Ramos (cell line): ENCODE results near the gene CCDC28A.
"Not testable (repeated sequence)": the region's sequence is repeated elsewhere in the genome, so short reads cannot be mapped to it uniquely, and the experiment has no call there.

Source experiments
- in situ Hi-C: fragments of 300-500 bp; cut with MboI; formaldehyde crosslinking; loops from one replicate; pipeline ENCODE4 v1.14.3; 2022; ENCODE audit warnings: low sequenced_read_pairs; ENCODE audit not compliant: unreplicated experiment

The CCDC28A gene

DNA sequence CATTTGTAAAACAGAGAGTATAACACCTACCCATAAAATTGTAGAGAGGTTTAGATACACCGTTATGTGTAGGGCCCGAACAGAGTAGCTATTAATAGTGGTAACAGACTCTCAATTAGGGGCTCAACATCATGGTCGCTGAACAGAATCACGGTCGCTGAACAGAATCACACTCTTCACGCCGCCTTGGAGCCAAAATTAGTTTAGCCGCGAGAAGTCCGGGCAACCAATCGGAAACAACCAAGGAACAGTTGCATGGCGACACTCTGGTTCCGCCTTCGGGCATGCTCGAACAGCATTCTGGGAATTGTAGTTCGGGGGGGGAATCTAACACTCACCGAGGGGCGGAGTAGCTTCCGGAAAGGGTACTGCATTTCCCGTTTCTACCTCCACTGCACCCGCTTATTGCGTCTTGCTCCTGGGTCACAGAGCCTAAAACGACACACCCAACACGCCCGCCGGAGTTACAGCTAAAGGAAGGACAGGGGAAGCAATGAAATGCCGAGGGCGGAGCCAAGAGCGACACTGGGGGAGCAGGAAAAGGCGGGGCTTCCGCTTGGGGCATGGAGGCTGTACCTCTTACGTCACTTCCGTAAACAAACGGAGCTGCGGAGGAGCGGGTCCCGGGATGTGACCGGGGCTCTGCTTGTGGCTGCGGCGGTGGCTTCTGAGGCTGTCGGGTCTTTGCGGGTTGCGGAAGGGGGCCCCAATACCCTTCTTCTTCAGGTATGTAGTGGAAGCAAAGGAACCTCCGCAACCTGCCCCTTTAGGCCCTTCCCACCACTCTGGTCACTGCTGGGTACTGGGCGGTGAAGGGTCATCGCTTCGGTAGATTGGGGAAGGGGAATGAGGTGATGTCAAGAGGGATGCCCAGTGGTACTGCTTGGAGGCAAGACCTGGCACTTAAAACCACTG is at the start of gene CCDC28A:
Gene CCDC28A, plus strand, starts transcription at position 593 of the 915 bp plus-strand sequence. CDS start 2,352 bp downstream, outside the sequence.
- in situ Hi-C loops: no loop called here

DNA sequence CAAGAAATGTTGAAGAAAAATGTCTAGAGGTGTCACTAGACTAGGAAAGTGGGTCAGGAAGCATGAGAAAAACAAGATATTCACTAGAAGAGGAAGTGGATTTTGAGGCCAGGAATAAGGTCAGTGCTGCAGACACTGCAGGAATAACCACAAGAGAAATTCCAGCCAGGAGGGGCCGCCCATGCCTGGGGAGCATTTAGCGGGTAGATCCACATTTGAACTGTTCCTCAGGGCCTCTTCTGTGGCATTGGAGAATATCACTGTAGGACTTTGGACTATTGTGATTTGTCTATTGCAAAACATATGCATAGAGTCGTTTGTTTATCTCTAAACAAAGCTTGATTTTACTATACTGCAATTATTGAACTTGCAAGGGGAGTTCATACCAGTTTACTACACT is 49.6 kb upstream of the CCDC28A start:
- in situ Hi-C loops: no loop called here

DNA sequence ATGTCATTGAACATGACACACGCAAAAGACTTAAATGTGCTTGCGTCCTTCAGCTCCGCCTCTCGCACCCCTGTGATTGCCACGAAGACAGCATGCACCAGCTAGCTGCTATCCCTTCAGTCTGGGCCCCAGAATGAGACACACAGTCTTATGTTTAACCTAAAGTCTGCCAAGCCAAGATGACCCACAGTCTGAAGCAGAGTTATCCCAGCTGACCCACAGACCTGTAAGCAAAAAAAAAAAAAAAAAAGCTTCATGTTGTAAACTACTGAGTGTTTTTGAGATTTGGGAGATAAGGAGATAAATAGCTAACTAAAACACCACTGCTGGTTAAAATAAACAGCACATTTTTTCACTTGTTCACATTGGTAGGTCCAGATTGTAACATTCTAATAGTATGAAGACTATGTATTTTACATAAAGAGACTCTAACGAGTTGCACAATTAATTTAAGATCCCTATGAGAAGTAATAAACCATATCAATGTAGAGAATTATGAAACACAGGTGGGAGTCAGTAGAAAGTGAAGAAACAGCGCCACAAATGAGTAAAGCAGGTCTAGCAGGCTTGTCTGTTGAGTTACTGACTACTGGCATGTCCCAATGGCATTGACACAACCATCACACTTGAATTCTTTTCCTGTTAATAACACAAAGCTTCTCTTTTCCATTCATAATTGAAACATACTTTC is 47.4 kb upstream of the CCDC28A start:
- in situ Hi-C loops: no loop called here

DNA sequence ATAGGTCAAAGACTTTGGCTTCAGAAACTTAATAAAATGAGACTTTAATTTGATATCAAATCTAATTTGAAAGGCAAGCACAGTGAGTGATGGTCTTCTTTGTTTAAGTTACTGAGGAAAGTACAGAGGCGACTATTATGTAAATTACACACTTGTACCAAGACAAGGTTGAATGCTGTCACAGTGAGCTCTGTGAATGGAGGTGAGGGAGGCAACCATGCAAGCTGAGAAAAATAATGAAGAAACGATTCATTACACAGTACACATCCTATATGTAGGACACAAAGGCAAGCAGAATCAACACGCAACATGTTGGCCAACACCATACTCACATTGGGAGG is 46.8 kb upstream of the CCDC28A start:
- in situ Hi-C loops: no loop called here

DNA sequence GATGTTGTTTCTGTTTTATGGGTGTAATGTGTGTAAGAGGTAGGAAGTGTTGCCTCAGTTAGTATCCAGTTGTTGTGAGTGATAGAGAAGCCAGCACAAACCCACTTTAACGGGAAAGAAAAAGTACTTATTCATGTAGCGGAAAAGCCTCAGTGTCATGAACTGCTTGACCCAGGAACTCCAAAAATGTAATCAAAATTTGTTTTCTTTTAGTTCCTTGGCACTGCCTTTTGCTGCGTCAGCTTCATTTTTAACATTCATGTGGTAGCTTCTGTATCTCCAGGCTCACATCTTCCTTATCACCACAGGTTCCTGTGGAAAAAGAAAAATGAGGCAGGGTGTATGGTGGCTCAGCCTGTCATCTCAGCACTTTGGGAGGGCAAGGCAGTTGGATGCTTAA is 46.4 kb upstream of the CCDC28A start:
- in situ Hi-C loops: no loop called here

DNA sequence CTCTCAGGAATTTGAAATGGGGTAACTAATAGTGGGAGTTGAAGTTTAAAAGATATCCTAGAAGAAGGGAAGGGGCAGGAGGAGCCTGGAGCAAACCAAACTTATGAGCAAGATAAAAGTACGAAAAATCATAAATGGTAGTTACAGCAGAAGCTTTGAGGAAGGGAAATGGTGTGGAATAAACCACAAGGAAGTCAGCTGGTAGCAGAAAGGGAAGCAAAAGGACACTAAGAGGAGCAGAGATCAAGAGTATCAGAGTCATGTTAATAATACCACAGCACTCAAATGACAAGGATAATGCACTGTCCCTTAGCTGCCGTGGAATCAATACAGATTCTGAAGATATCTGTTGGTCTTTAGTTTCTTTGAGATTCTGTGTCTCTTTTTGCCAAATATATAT is 44.9 kb upstream of the CCDC28A start:
- in situ Hi-C loops: no loop called here

DNA sequence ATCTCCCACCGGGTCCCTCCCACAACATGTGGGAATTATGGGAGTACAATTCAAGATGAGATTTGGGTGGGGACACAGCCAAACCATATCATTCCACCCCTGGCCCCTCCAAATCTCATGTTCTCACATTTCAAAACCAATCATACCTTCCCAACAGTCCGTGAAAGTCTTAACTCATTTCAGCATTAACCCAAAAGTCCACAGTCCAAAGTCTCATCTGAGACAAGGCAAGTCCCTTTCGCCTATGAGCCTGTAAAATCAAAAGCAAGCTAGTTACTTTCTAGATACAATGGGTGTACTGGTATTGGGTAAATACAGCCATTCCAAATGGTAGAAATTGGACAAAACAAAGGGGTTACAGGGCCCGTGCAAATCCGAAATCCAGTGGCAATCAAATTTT is 43.5 kb upstream of the CCDC28A start:
- in situ Hi-C loops: not testable (repeated sequence)

DNA sequence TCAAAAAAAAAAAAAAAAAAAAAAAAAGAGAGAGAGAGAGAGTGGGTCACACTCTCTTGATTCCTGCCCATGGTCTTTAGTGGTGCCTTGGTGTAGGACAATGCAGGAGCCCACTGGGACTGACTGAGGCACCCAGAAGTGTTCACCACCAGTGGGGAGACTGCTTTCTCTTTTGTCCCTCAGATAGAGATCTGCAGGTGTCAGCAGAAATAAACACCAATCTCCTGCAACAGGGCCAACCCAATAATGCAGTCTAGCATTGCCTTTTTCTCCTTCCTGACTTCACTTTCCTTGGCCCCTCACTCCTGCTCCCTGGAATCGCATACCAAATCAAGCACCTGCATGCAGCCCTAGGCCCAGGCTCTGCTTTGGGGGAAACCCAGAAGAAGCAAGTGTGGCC is 39.0 kb upstream of the CCDC28A start:
- in situ Hi-C loops: no loop called here

DNA sequence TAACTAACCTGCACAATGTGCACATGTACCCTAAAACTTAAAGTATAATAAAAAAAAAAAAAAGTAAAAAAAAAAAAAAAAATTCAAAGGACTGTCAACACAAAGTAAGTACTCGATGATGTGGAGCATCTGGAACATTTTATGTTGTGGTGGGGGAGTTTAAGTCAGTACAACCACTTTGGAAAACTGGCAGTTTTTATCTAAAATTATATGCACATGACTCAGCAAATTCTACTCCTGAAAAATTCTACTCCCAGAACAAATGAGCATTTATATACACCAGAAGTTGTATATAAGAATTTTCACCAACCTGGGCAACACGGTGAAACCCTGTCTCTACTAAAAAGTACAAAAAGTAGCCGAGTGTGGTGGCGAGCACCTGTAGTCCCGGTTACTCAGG is 36.9 kb upstream of the CCDC28A start:
- in situ Hi-C loops: no loop called here

DNA sequence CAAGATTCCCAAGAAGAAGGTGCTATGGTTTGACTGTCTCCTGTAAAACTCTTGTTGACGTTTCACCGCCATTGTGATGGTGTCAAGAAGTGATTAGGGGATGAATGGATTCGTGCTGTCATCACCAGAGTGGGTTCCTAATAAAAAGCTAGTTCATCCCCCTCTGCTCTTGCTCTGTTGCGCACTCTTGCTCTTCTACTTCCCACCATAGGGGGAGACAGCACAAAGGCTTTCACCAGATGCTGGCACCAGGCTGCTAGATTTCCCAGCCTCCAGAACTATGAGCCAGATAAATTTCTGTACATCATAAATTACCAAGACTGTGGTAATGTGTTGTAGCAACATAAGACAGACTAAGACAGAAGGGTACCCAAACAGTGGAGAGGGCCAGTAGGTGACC is 21.6 kb upstream of the CCDC28A start:
- in situ Hi-C loops: no loop called here

DNA sequence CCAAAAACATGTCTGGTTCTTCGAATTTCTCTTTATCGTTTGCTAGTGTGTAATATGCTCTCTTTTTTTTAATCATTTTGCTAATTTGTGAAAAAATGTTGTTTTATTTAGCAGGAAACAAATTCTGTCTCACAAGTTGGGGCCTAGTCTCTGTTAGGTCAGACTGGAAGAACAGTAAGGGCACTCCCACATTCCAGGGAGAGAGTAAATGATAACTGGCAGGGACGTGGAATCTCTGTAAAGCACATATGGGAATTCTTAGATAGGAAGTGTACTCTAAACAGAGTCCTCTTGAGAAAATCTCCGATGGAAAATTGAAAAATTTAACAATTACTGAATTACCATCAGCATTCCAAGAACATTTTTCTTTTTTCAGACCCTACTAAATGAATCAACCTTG is 16.4 kb upstream of the CCDC28A start:
- in situ Hi-C loops: no loop called here

DNA sequence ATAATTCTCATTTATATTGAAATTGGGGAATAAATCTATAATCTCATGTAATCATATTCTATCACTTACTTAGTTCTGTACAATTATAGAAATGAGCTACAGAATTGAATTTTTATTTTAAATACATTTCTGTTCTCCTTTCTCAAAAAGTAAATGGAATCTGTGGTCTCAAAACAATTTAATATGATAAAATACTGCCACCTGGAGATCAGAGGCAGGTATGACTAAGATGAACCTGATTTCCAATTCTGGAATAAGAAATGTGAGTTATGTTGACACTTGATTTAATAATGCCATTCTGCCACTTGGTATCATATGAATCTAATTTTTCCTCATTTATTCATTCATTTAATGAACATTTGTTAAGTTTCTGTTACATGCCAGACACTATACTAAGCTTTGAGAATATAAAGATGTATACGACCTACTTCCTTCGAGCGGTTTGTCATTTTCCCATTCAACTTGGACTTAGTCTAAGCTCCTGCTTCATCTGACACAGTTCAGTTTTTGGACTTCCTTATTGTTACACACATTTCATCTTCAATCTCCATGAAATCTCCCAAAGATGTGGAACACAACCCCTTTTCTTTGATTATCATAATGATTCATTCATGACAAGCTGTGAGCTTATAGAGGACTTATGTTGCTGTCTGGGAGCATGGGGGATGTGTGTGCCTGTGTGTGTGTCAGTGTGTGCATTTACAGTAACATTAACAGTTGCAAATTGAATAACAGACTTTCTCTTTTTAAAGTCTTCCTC is 7.5 kb upstream of the CCDC28A start:
- in situ Hi-C loops: loop anchor here (10.0 kb wide), 1 partner anchor 651 kb away; no protein-coding TSS in a partner anchor

DNA sequence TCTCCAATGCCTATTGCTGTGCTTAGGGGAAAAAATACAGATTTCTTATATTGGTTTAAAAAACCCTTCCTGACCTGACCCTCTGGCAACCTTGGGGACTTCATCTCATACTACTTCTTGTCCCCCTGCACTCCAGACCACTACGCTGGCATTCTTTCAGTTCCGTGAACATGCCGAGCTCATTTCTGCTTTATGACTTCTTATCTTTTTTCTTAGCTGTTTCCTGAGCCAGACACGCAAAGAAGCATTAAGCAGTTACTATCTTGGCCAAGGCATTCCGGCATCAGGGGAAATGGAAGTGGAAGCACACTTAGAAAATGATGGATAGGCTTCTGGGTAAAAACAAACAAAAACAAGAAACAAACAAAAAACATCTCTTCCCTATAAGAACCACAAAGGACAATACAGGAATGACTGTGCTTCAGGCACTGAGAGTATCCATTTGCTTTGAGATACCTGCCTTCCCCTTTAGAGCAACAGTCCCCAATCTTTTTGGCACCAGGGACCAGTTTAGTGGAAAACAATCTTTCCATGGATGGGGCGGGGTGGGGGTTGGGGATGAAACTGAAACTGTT is 4.4 kb upstream of the CCDC28A start:
- in situ Hi-C loops: loop anchor here (10.0 kb wide), 1 partner anchor 654 kb away; no protein-coding TSS in a partner anchor

DNA sequence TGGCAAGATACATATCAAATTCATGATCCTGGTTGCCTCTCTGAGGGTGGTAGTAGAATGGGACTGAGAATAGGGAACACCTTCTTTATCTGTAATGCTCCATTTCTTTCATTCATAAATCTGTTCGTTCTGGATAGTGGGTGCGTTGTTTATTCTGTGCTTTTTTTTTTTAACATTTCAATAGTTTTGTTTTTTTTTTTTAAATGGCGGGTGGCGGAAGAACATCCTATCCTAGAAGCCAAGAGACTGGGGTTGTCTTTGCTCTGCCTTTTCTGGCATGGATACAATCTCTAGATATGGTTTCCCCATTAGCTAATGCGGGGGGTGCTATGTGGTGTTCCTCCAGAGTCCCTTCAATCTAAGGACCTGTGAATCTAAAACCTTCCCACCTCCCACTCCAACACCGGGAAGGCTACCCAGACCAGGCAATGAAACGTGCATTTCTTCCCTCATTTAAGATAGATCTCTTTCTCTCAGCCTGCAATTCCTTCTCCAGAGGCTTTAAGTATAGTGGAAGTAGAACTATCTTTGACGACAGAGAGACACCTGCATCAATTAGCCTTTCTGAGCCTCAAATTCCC is 883 bp upstream of the CCDC28A start:
- in situ Hi-C loops: no loop called here

DNA sequence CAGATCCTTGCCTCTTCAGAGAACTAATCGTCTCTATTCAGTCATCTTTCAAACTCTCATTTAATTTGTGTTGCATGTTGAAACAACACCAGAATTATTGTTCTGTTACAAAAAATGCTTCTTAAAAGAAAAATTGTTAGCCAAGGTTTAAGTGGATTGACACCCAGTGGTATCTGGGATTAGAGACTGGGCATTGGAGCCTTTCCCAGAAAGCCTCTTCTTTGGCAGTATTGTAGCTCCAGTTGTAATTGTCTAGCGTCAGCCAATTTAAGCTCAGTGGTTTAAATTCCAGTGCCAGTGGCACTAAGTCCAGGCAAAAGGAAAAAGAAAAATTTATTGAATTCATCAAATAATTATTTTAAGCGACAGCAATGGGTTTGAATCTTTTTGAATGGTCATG is 801 bp downstream of the CCDC28A start:
- in situ Hi-C loops: no loop called here

DNA sequence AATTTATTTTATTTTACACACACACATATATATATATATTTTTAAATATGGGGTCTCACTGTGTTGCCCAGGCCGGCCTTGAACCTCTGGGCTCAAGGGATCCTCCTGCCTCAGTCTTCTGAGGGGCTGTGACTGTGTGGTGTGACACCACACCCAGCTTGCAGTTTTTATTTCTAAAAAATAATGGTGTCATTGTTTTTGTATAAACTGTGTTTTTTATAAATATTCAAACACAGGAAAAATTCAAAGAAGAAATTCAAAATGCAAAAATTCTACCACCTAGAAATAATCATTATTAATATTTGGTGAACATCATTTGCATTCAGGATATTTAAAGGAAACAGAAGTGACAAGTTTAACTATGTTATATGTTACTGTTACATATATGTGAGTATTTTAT is 3.1 kb downstream of the CCDC28A start:
- in situ Hi-C loops: no loop called here

DNA sequence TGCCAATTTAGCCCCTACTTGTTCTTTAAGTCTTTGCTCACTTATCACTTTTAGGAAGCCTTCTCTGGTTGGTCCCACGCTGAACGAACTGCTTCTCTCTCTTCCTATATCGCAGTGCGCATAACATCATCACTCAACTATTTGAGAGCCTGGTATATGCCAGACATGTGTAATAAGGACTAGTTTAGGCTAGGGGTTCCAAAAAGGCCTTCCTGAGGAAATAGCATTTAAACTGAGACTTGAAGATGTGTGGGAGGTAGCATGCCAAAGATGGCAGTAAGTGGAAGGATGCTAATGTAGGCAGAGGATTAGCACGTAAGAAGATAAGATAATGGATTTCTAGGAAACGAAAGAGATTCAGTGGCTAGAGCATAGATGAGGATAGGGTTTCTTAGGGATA is 4.8 kb downstream of the CCDC28A start:
- in situ Hi-C loops: no loop called here

DNA sequence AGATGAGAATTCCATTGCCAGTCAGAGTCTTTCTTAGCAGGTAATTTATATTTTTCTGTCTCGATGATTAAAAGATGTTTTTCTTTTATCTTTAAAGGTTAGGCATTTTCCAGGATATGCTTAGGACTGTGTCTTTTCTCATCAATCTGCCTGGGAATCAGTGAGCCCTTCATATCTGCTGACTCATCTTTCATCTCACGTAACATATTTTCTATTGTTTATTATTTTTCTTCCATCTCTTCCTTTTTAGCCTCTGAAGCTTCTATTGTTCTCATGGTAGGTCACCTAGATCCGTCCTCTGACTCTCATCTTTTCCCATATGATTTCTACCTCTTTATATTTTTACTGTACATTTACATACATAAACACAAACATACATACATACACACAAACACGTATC is 8.7 kb downstream of the CCDC28A start:
- in situ Hi-C loops: no loop called here

DNA sequence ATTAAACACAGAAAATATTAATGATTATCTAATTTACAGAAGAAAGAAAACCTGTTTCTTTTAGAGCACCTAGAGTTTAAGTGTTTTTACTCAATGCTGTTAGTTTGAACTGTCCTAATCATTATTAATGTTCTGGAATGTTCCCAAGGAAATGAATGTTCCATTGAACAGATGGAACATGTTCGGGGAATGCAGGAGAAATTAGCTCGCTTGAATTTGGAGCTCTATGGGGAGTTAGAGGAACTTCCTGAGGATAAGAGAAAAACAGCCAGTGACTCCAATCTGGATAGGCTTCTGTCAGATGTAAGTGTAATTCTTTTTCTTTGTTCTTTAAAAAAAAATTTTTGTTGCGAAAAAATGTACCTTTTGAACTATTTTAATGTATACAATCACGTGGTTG is 11.5 kb downstream of the CCDC28A start:
- in situ Hi-C loops: no loop called here

DNA sequence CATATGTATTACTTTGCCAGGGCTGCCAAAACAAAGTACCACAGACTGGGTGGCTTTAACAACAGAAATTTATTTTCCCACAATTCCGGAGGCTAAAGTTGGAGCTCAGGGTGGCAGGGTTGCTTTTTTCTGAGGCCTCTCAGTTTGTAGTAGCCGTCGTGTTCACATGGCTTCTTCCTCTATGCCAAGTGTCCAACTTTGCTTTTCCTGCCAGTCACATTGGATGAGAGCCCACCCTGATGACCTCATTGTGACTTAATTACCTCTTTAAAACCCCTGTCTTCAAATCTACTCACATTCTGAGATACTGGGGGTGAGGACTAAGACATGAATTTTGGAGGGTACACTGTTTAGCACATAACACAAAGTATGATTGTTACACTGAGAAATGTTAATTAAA is 12.4 kb downstream of the CCDC28A start:
- in situ Hi-C loops: no loop called here
